Neural crest cell (in vitro differentiated cells): ENCODE results near the gene RPL35. TPM values are rescaled to one million over a fixed set of nuclear protein-coding genes. Genes with fewer than 3 reads are reported as not detected.

Experiments
- DNase-seq: peaks from one replicate; pipeline ENCODE4 v3.0.0; 2021; ENCODE audit warnings: low read depth, mixed read lengths, low spot score
- H3K27ac Mint-ChIP-seq: one replicate; pipeline ENCODE4 v1.8.0; 2021; ENCODE audit warnings: mild to moderate bottlenecking, mixed read lengths; ENCODE audit not compliant: unreplicated experiment
- H3K27me3 Mint-ChIP-seq: 2 replicates; pipeline ENCODE4 v1.8.0; 2021; ENCODE audit warnings: low read depth, mild to moderate bottlenecking, mixed read lengths
- H3K36me3 Mint-ChIP-seq: 2 replicates; pipeline ENCODE4 v1.8.0; 2021; ENCODE audit warnings: low read depth, mild to moderate bottlenecking, mixed read lengths
- H3K4me1 Mint-ChIP-seq: 2 replicates; pipeline ENCODE4 v1.8.0; 2021; ENCODE audit warnings: mixed read lengths
- H3K4me3 Mint-ChIP-seq: one replicate; pipeline ENCODE4 v1.8.0; 2021; ENCODE audit warnings: mild to moderate bottlenecking, mixed read lengths
- H3K9me3 Mint-ChIP-seq: 2 replicates; pipeline ENCODE4 v1.8.0; 2021; ENCODE audit warnings: mixed read lengths
- CTCF ChIP-seq: fragments of 200-600 bp; sonication (generic); conservative IDR thresholded peaks from 2 replicates; pipeline ENCODE4 v1.5.0; 2021; ENCODE audit warnings: antibody characterized with exemption, mild to moderate bottlenecking
- total RNA-seq: library from RNA; stranded (reverse); gene quantifications from 2 replicates; pipeline ENCODE4 v1.2.1, GENCODE V29; 2021

RPL35 gene
- total RNA-seq, 1 donor from 2014 or later: 1,588 TPM

GRCh38 chr9:124869986-124870560, 8.3 kb upstream of the RPL35 start:
- peak overlapping the region; percentile 92 for H3K4me3 Mint-ChIP-seq
- peaks cover 6% of the 10 kb centered on the region for H3K36me3 Mint-ChIP-seq
- H3K27me3 Mint-ChIP-seq: no peaks in the 10 kb centered on the region
- no peak for DNase-seq
- peak overlapping the region; percentile 12 for H3K27ac Mint-ChIP-seq
- H3K4me1 Mint-ChIP-seq: peaks cover 33% of the 10 kb centered on the region
- TF ChIP-seq CTCF: no peak
- H3K9me3 Mint-ChIP-seq: no peaks in the 10 kb centered on the region

GRCh38 chr9:124869466-124869985, 7.8 kb upstream of the RPL35 start:
- Mint-ChIP-seq H3K4me3 (peak overlapping the region; percentile 92), H3K9me3 (no peaks in the 10 kb centered on the region), H3K27ac (no peak overlapping the region), H3K4me1 (peaks cover 33% of the 10 kb centered on the region), H3K27me3 (no peaks in the 10 kb centered on the region), H3K36me3 (peaks cover under 1% of the 10 kb centered on the region)
- TF ChIP-seq CTCF: no peak
- no peak for DNase-seq

- Mint-ChIP-seq H3K36me3 (no peaks in the 10 kb centered on the region), H3K9me3 (no peaks in the 10 kb centered on the region), H3K4me3 (peak overlapping the region; percentile 92), H3K27me3 (no peaks in the 10 kb centered on the region), H3K4me1 (peaks cover 34% of the 10 kb centered on the region), H3K27ac (peak overlapping the region; percentile 91)
- DNase-seq: peak; percentile 73
- TF ChIP-seq CTCF: no peak
Observed at GRCh38 chr9:124868511-124869465, 7.0 kb upstream of the RPL35 start.

- H3K4me3 Mint-ChIP-seq: peak overlapping the region; percentile 87
- H3K4me1 Mint-ChIP-seq: peaks cover 44% of the 10 kb centered on the region
- H3K27ac Mint-ChIP-seq: no peak overlapping the region
- no peak for TF ChIP-seq CTCF
- DNase-seq: no peak
- no peaks in the 10 kb centered on the region for H3K9me3 Mint-ChIP-seq
- H3K27me3 Mint-ChIP-seq: no peaks in the 10 kb centered on the region
- peaks cover 17% of the 10 kb centered on the region for H3K36me3 Mint-ChIP-seq
Observed at GRCh38 chr9:124863371-124863871, 1.7 kb upstream of the RPL35 start.

- no peaks in the 10 kb centered on the region for H3K9me3 Mint-ChIP-seq
- H3K27me3 Mint-ChIP-seq: no peaks in the 10 kb centered on the region
- peaks cover 21% of the 10 kb centered on the region for H3K36me3 Mint-ChIP-seq
- DNase-seq: no peak
- TF ChIP-seq CTCF: no peak
- peak overlapping the region; percentile 95 for H3K4me3 Mint-ChIP-seq
- peak overlapping the region; percentile 94 for H3K27ac Mint-ChIP-seq
- peaks cover 37% of the 10 kb centered on the region for H3K4me1 Mint-ChIP-seq
Observed at GRCh38 chr9:124860582-124861341, 995 bp downstream of the RPL35 start.
